Activated CD4-positive, alpha-beta T cell treated with anti-CD3 and anti-CD28 coated beads for 36 hours (primary cell): ENCODE results near the gene MCTP1. TPM values are rescaled to one million over a fixed set of nuclear protein-coding genes. Genes with fewer than 3 reads are reported as not detected.

Experiments
- ATAC-seq: fragments of 200-7000 bp; cut with Tn5 transposase; one replicate; pipeline ENCODE4 v1.10.0; 2021; ENCODE audit warnings: mild to moderate bottlenecking, moderate library complexity
- CTCF ChIA-PET: fragments of 350-600 bp; sonication (Branson Sonifier 250); formaldehyde crosslinking; loops from one replicate; lab custom pipeline; 2021; ENCODE audit warnings: antibody characterized with exemption; lab: Charles Lee
- POLR2A ChIA-PET: fragments of 350-600 bp; sonication (Branson Sonifier 250); formaldehyde crosslinking; loops from one replicate; lab custom pipeline; 2021; ENCODE audit warnings: antibody characterized with exemption, inconsistent platforms; lab: Charles Lee
- DNase-seq: peaks from one replicate; pipeline ENCODE4 v3.0.0-alpha.2; 2020
- H3K27ac Mint-ChIP-seq: one replicate; pipeline ENCODE4 v1.8.0; 2021; ENCODE audit warnings: mixed read lengths
- H3K27me3 Mint-ChIP-seq: one replicate; pipeline ENCODE4 v1.8.0; 2021; ENCODE audit warnings: mixed read lengths
- H3K36me3 Mint-ChIP-seq: one replicate; pipeline ENCODE4 v1.8.0; 2021; ENCODE audit warnings: low read depth, mixed read lengths
- H3K4me1 Mint-ChIP-seq: one replicate; pipeline ENCODE4 v1.8.0; 2021; ENCODE audit warnings: mixed read lengths
- H3K4me3 Mint-ChIP-seq: one replicate; pipeline ENCODE4 v1.8.0; 2021; ENCODE audit warnings: mild to moderate bottlenecking, moderate library complexity, mixed read lengths
- H3K9me3 Mint-ChIP-seq: one replicate; pipeline ENCODE4 v1.8.0; 2021; ENCODE audit warnings: low read depth, mixed read lengths
- intact Hi-C, 2 experiments: fragments of 100-400 bp; cut with DNase I in 1 of 2; cut with micrococcal nuclease in 1 of 2; formaldehyde crosslinking; loops; one replicate each; pipeline versions ENCODE4 v1.14.2 to v1.15.1; 2022 to 2024; cut with DNase I, micrococcal nuclease
- total RNA-seq, 2 experiments: library from RNA; stranded (reverse); gene quantifications; one replicate each; pipeline ENCODE4 v1.2.3, GENCODE V29; 2021

The MCTP1 gene
- total RNA-seq, 2 experiments from 2014 or later: 0.32 to 0.53 TPM

DNA sequence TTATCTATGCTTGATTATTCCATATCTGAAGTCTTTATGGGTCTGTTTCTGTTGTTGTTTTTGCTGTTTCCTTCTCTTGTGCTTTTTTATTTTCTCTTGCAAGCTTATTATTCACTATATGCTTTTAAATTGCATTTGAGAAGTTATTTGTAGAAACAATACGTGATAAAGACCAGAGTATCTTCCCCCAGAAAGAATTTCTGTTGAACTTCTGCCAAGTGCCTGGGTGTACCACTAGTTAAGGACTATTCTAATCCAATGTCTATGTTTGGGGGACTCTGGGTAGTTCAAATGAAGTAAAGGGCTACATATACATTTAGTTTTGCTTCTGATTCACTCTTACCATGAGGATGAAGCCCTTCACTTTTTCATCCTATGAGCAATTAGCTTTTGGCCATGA is 612.1 kb downstream of the MCTP1 start:
- DNase-seq (no peak), ATAC-seq (no peak)
- Mint-ChIP-seq H3K36me3 (peaks cover 12% of the 10 kb centered on the region), H3K9me3 (no peaks in the 10 kb centered on the region), H3K4me3 (no peak overlapping the region), H3K27ac (no peak overlapping the region), H3K27me3 (no peaks in the 10 kb centered on the region), H3K4me1 (no peaks in the 10 kb centered on the region)
- intact Hi-C loops: no loop called here
- POLR2A ChIA-PET: no interaction called here
- CTCF ChIA-PET: interaction anchor here (1.5 kb wide), 1 partner anchor 11 kb away, joined by 3 read pairs; no protein-coding TSS in a partner anchor

DNA sequence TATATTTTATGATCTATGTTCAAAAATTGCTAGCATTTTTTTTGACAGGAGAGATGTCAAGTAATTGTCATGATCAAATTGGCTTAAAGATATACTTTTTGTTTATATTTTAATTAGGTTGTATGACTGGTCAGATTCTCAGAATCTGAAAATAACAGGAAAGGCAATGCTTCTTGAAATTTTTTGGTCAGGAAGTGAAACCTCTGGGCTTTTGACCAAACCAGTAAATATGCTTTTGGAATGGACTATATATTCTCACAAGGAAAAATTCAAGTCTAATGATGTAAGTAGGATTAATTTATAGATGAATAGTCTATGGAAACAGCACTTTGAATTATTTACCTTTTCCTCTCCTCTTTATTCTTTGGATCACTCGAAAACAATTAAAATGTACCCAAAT is 614.2 kb downstream of the MCTP1 start:
- ChIA-PET CTCF (interaction anchor here (0.6 kb wide), 1 partner anchor 9 kb away, joined by 3 read pairs; no protein-coding TSS in a partner anchor), POLR2A (no interaction called here)
- DNase-seq (no peak), ATAC-seq (no peak)
- no peak overlapping the region for H3K27ac Mint-ChIP-seq
- no peaks in the 10 kb centered on the region for H3K27me3 Mint-ChIP-seq
- peaks cover 17% of the 10 kb centered on the region for H3K36me3 Mint-ChIP-seq
- intact Hi-C loops: no loop called here
- no peaks in the 10 kb centered on the region for H3K9me3 Mint-ChIP-seq
- no peak overlapping the region for H3K4me3 Mint-ChIP-seq
- H3K4me1 Mint-ChIP-seq: no peaks in the 10 kb centered on the region

DNA sequence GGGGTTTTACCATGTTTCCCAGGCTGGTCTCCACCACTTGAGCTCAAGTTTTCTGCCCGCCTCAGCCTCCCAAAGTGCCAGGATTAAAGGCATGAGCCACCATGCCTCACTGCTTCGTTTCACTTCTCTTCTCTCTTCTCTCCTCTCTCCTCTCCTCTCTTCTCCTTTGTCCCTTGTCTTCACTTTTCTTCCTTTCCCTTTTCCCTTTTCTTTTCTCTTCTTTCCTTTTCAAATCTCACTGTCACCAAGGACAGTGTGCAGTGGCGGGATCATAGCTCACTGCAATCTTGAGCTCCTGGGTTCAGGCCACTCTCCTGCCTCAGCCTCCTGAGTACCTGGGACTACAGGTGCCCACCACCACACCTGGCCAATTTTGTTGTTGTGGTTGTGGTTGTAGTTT is 617.0 kb downstream of the MCTP1 start:
- Mint-ChIP-seq H3K9me3 (no peaks in the 10 kb centered on the region), H3K4me1 (no peaks in the 10 kb centered on the region), H3K36me3 (peaks cover 17% of the 10 kb centered on the region), H3K4me3 (no peak overlapping the region), H3K27me3 (no peaks in the 10 kb centered on the region), H3K27ac (no peak overlapping the region)
- intact Hi-C loops: no loop called here
- no peak for DNase-seq
- ATAC-seq: no peak
- ChIA-PET POLR2A (no interaction called here), CTCF (no interaction called here)

DNA sequence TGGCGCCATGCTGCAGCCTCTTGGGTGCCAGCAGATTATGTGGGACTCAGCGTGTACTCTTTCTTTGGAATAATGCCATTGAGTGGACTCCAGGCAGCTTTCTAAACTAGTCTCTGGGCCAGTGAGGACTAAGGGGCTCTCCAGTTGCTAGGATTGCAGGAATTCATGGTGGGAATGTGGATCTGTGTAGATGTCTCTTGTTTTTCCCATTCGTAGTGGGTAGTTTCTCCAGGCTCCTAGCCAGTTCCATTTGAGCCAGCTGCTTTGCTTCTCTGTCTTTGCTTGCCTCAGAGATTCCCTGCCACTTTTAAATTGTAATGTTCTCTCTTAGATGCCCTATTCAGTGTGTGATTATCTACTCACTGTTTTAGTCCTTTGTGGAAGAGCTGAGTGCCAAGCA is 623.8 kb downstream of the MCTP1 start:
- ChIA-PET POLR2A (interaction anchor here (0.7 kb wide), 1 partner anchor 14 kb away, joined by 5 read pairs; no protein-coding TSS in a partner anchor), CTCF (interaction anchor here (0.6 to 1.1 kb wide), 3 partner anchors 12 to 716 kb away, joined by 3 to 4 read pairs (median 3); no protein-coding TSS in a partner anchor)
- no peak overlapping the region for H3K27ac Mint-ChIP-seq
- no peaks in the 10 kb centered on the region for H3K4me1 Mint-ChIP-seq
- DNase-seq (no peak), ATAC-seq (no peak)
- peaks cover 44% of the 10 kb centered on the region for H3K36me3 Mint-ChIP-seq
- no peaks in the 10 kb centered on the region for H3K27me3 Mint-ChIP-seq
- intact Hi-C loops: no loop called here
- H3K4me3 Mint-ChIP-seq: no peak overlapping the region
- H3K9me3 Mint-ChIP-seq: peaks cover 20% of the 10 kb centered on the region

DNA sequence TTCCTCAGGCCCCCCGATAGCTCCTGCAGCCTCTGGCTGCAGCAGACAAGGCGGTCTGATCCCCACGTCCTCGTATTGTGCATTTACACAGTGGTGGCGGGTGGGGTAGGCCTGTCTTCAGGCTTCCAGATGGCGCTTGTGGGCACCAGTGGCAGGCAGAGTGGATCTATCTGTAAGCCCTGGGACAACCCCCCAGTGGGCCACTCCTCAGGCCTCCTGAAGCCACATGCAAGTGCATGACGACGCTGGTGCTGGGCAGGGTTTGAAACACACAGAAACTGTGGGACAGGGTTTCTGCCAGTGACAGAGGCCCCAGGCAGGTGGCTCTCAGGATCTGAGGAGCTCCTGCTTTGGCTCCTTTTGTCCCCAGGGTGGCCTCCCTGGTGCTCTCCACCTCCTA is 624.4 kb downstream of the MCTP1 start:
- Mint-ChIP-seq H3K9me3 (peaks cover 22% of the 10 kb centered on the region), H3K36me3 (peaks cover 50% of the 10 kb centered on the region), H3K27ac (no peak overlapping the region), H3K27me3 (no peaks in the 10 kb centered on the region), H3K4me1 (no peaks in the 10 kb centered on the region), H3K4me3 (no peak overlapping the region)
- DNase-seq (no peak), ATAC-seq (no peak)
- intact Hi-C loops: no loop called here
- POLR2A ChIA-PET: no interaction called here
- CTCF ChIA-PET: interaction anchor here (1.1 kb wide), 1 partner anchor 15 kb away, joined by 3 read pairs; no protein-coding TSS in a partner anchor

DNA sequence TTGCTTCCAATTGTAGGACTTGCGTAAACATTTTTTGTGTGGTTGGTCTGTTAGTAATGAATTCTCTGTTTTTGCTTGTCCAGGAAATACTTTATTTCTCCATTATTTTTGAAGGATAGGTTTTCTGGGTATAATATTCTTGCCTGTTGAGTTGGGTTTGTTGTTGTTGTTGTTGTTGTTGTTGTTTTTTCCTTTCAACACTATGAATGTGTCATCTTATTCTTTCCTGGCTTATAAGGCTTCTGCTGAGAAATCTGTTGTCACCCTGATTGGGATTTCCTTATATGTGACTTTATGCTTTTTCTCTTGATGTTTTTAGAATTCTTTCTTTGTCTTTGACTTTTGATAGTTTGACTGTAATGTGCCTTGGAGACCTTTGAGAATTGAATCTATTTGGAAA is 626.6 kb downstream of the MCTP1 start:
- DNase-seq: no peak
- H3K27me3 Mint-ChIP-seq: no peaks in the 10 kb centered on the region
- CTCF ChIA-PET: no interaction called here
- ATAC-seq: no peak
- POLR2A ChIA-PET: no interaction called here
- H3K27ac Mint-ChIP-seq: no peak overlapping the region
- no peak overlapping the region for H3K4me3 Mint-ChIP-seq
- intact Hi-C loops: no loop called here
- peaks cover 64% of the 10 kb centered on the region for H3K36me3 Mint-ChIP-seq
- H3K4me1 Mint-ChIP-seq: no peaks in the 10 kb centered on the region
- peaks cover 30% of the 10 kb centered on the region for H3K9me3 Mint-ChIP-seq

Other genes with a start within 250 kb of the MCTP1 start
- not detected for gene FAM81B, start 106.3 kb upstream of the MCTP1 start, total RNA-seq